GM12891 (cell line): Measurements from ENCODE around the gene TNPO2.
"Not testable (repeated sequence)": the region's sequence is repeated elsewhere in the genome, so short reads cannot be mapped to it uniquely, and the experiment has no call there.

ENCODE experiments used
- DNase-seq: peaks from one replicate; pipeline ENCODE4 v3.0.0; 2011; ENCODE audit warnings: low spot score; ENCODE audit not compliant: insufficient read length
- FAIRE-seq: peaks from 2 replicates; lab custom pipeline; 2011; peaks lifted over from hg19 to GRCh38; lab: Jason Lieb, UNC
- PAX5 ChIP-seq: IDR thresholded peaks from 2 replicates; pipeline ENCODE4 v1.6.1; 2011; ENCODE audit warnings: low read length, moderate library complexity, mild to moderate bottlenecking; ENCODE audit not compliant: insufficient read depth, severe bottlenecking
- POLR2A ChIP-seq: IDR thresholded peaks from 2 replicates; pipeline ENCODE4 v1.6.1; 2011; ENCODE audit warnings: low read depth, low read length, control low read depth
- POLR2AphosphoS5 ChIP-seq: IDR thresholded peaks from 2 replicates; pipeline ENCODE4 v1.6.1; 2011; ENCODE audit warnings: low read depth, low read length, control low read depth
- POU2F2 ChIP-seq: IDR thresholded peaks from 2 replicates; pipeline ENCODE4 v1.6.1; 2011; ENCODE audit warnings: low read depth, mild to moderate bottlenecking, control low read depth, low read length, moderate library complexity
- SPI1 ChIP-seq: IDR thresholded peaks from 2 replicates; pipeline ENCODE4 v1.6.1; 2011; ENCODE audit warnings: low read depth, low read length, control low read depth
- TAF1 ChIP-seq: IDR thresholded peaks from 2 replicates; pipeline ENCODE4 v1.6.1; 2011; ENCODE audit warnings: low read depth, low read length, control low read depth

TNPO2 gene

DNA sequence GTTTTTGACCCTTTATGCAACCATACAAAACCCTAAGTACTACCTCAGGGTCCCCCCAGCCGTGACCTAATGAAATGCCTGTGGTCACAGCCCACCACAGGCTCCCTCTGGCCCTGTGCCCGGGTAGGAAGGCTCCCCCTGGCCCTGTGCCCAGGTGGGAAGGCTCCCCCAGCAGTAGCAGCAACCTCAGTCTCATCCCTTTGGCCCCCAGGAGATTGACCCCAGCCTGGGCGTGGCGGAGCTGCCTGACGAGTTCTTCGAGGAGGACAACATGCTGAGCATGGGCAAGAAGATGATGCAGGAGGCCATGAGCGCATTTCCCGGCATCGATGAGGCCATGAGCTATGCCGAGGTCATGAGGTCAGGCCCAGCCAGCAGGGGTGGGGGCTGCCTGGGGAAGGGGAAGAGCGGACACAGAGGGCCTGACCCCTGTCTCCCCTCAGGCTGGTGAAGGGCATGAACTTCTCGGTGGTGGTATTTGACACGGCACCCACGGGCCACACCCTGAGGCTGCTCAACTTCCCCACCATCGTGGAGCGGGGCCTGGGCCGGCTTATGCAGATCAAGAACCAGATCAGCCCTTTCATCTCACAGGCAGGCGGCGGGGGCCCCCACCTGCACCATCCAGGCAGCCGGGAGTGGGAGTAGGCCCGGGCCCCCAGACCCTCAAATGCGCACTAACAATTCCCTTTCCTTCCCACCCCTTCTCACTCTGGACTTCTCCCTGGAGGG, 21.6 kb upstream of the TNPO2 start:
- TF ChIP-seq POLR2A (no peak), PAX5 (no peak), SPI1 (no peak), TAF1 (no peak), POU2F2 (no peak), POLR2AphosphoS5 (no peak)
- DNase-seq (no peak), FAIRE-seq (no peak)

DNA sequence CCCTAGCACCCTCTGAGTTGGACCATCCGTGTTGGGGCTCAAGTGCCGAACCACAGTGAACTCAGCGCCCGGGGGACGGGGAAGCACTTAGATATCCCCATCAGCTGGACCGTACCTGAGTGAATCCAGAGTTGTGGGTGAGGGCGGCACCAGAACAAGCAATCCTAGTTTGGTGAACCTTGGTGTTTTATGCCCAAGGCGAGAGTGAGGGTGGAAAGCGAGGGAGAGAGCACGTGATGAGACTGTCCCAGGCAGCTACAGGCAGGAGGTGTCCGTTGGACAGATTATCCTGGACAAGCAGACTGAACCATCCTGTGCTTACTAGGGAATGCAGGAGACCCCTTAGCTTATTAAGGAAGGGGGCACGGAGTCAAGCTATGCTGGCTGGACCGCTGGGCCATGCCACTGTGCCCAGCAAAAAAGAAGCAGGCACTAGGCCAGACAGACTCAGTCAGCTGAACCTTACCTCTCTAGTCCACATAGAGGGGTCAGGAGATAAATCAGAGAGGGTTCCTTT, 14.2 kb upstream of the TNPO2 start:
- TF ChIP-seq SPI1 (no peak), POLR2AphosphoS5 (no peak), POLR2A (no peak), PAX5 (no peak), TAF1 (no peak)
- FAIRE-seq (no peak), DNase-seq (no peak)

DNA sequence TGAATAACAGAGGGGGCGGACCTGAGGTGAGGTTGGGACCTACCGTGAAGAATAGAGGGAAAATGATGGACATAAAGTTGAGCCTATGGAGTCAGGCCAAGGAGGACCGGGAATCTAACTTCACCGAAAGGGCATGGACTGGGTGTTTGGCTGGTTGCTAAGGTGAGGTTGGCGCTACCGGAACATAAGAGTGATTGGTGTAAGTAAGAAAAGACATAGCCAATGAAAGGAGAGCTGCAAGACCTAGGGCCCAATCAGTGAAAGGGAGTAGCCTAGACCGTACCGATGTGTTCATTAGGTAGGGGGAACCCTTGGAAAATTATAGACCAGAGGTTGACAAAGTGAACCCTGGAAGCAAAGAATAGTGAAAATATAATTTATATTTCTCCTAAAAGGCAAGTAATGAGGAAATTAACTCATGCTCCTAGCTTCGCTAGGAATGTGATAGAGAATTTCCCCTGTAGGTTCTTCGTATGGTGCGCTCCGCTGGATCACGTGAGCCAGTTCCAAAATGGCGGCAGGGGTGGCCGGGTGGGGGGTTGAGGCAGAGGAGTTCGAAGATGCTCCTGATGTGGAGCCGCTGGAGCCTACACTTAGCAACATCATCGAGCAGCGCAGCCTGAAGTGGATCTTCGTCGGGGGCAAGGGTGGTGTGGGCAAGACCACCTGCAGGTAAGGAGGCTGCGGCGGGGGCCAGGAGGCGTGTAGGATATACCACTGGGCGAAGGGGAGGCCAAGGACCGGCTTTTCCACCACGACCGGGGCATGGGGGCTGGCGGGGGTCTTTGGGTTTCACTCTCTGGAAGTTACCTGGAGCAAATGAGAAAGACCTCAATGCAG, 13.5 kb upstream of the TNPO2 start, which contains the start of gene GET3:
Gene GET3 (plus strand): TSS at position 503 of the 840 bp plus-strand sequence. CDS start 9 bp downstream, at position 512.
- FAIRE-seq (peak; percentile 99), DNase-seq (peak; percentile 85)
- no peak for TF ChIP-seq SPI1
- TF ChIP-seq POLR2AphosphoS5, result peak; percentile 74
- peak; percentile 27; the same call in 1 of the 2 replicates for TF ChIP-seq POU2F2
- peak; percentile 95 for TF ChIP-seq TAF1
- TF ChIP-seq POLR2A, result peak; percentile 95

DNA sequence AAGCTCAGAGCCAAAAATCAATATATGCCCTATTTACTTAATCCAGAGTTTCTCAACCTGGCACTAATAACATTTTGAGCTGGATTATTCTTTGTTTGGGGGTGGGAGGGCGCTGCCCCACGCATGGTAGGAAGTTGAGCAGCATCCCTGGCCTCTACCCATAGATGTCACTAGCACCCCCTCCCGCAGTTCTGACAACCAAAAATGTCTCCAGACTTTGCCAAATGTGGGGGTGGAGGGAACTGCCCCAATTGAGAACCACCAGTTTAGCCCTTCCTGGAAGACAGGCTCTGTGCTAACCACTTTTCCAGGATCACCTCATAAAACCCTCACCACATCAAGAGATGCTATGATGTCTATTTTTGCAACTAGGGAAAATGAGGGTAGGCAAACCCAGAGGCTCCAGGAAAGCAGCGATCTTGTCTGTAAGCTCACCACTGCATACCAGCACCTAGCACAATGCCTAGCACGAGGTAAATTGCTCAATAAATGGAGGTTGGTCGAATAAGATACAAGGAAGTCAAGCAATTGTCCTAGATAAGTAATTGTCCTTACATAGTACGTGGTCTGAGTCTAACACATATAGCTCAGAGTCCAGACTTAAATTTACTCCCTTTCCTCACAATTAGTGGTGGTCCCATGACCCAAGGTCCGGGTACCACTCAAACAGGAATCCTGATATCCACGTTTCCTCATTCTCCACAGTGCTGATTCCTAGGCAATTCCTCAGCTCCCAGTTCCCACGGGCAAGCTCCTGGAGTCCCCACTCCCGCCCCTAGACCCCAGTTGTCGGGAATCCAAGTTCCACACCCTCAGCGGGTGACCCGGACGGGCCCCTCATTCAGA, 9.9 kb upstream of the TNPO2 start:
- TF ChIP-seq PAX5 (no peak), POLR2A (0 out of 2 replicates have a peak, but pooled peaks have one; percentile 17), SPI1 (0 out of 2 replicates have a peak, but pooled peaks have one; percentile 18)
- FAIRE-seq (peak; percentile 83), DNase-seq (no peak)

DNA sequence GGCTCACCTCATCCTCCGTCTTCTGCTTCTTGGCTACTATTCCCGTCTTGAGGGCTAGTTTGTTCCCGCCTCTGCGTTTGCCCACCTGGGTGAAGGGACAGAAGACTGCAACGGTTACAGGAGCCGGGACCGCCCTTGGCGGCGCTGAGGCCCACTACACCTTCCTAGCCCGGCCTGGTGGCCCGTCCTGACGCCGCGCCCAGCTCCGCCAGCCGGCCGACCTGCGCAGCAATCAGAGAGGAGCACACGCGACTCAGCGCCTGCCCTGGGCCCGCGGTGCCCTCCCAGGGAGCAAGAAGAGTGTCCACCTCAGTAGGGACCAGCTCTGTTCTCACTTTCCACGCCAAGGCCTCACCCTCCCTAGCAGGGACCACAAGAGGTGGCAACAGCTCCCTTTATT, 7.6 kb upstream of the TNPO2 start:
- DNase-seq, result no peak
- TF ChIP-seq POLR2AphosphoS5 (peak; percentile 55), TAF1 (no peak)
- FAIRE-seq, result no peak

DNA sequence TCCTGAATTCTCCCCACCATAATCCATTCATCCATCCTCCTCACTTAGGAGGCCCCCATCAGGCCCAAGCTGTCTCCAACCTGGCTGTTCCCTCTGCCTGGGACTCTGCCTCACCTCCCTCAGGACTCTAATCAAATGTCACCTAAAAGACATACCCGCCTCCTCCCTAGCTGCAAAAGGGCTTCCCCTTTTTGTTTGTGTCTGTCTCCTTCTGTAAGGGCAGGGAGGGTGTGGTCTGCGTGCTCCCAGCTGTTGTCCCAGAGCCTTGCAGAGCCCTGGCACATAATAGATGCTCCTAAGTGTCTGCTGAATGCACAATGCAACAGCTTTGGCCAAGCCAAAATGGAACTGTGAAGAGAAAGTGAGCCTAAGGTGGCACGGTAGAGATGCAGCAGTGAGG, 6.3 kb upstream of the TNPO2 start:
- TF ChIP-seq TAF1 (no peak), SPI1 (peak; percentile 75)
- DNase-seq (no peak), FAIRE-seq (no peak)

DNA sequence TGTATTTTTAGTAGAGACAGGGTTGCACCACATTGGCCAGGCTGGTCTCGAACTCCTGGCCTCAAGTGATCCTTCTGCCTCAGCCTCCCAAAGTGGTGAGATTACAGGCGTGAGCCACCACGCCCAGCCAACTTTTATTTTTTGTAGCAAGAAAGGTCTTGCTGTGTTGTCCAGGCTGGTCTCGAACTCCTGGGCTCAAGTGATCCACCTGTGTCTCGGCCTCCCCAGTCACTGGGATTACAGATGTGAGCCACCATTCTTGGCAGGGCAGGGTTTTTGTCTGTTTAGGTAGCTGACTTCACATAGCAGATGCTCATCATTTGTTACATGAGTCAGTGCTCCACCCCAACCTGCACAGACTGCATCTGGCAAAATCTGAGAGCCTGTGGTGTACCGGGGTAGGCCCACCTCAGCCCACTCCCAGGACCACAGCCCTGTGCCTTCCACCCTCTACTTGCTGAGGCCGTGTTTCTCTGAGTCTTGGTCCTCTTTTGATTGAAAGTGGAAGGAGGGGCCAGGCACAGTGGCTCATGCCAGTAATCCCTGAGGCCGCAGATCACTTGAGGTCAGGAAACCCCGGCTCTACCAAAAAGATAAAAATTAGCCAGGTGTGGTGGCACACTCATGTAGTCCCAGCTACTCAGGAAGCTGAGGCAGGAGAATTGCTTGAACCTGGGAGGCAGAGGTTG, 4.2 kb upstream of the TNPO2 start:
- DNase-seq (no peak), FAIRE-seq (no peak)
- TF ChIP-seq POU2F2, result no peak

DNA sequence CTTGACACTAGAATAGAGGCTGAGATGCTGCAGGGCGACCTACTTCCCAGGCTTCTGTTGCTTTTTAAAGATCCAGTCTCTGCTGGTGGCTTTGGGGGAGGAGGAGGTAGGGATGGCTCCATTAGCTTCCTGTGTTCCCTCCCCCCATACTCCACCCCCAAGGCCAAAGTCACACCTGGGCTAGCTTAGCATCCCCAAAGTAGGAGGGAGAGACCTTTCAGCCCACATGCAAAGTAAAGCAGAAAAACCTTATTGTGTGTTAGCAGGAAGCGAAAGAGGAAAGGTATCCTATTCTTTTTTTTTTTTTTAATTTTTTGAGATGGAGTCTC, 3.2 kb upstream of the TNPO2 start:
- no peak for TF ChIP-seq PAX5
- TF ChIP-seq TAF1, result no peak
- no peak; the same call in 1 of the 2 replicates for TF ChIP-seq POLR2AphosphoS5
- TF ChIP-seq SPI1, result no peak
- no peak for TF ChIP-seq POU2F2
- no peak; the same call in 1 of the 2 replicates for TF ChIP-seq POLR2A
- no peak for FAIRE-seq
- DNase-seq, result no peak

DNA sequence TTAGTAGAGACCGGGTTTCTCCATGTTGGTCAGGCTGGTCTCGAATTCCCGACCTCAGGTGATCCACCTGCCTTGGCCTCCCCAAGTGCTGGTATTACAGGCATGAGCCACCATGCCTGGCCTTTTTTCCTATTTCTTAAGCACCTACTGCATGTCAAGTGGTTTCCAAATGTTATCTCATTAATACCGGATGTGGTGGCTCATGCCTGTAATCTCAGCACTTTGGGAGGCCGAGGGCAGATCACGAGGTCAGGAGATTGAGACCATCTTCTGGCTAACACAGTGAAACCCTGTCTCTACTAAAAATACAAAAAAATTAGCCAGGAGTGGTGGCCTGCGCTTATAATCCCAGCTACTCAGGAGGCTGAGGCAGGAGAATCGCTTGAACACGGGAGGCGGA, 1.9 kb upstream of the TNPO2 start:
- not testable (repeated sequence) for DNase-seq, FAIRE-seq

DNA sequence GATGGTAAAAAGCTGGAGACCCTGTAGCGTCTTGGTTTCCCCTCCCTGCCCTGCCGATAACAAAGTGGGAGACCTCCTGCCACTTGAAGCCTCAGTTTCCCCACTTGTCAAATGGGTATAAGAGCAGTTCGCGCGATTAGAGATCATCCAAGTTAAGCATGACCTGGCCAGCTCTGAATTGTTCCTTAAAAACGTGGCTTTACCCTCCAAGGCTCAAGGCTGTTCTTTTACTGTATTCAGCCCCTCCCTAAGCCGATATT, 421 bp downstream of the TNPO2 start:
- TF ChIP-seq TAF1, result no peak
- TF ChIP-seq POU2F2, result no peak
- no peak for TF ChIP-seq POLR2A
- TF ChIP-seq SPI1, result no peak
- TF ChIP-seq PAX5, result no peak
- no peak for FAIRE-seq
- no peak for DNase-seq
